Measurements from ENCODE around the gene IL7R. TPM values are rescaled to one million over a fixed set of nuclear protein-coding genes. Genes with fewer than 3 reads are reported as not detected.

Gene IL7R
- total RNA-seq (53.7 TPM), polyA plus RNA-seq (ENCODE audit: insufficient read depth, low read depth, low replicate concordance) (0.34 TPM)
- long read RNA-seq, donor 1 = 0 reads
- long read RNA-seq, donor 2 = 0 reads
- long read RNA-seq, donor 3 = 0 reads
- long read RNA-seq, donor 4 = 0 reads
- long read RNA-seq, donor 5 = 0 reads
- long read RNA-seq, donor 6 = 0 reads
- long read RNA-seq, donor 7, partial matches to known transcripts = 0 of 12 reads
- long read RNA-seq, donor 7, other reads (novel, unspliced or antisense) = 12 of 12 reads
- long read RNA-seq, donor 8 = 0 reads
- long read RNA-seq, donor 9 = 0 reads
- long read RNA-seq, donor 10 = 0 reads

- intact Hi-C loops (cut with DNase I) = no loop called here
- Histone ChIP-seq H3K27ac (ENCODE audit: low read depth in 2 of 2, low read length in 2 of 2) (no peak within 1 kb of the TSS), H3K4me1 (ENCODE audit: control insufficient read depth in 2 of 3, insufficient read depth in 2 of 3, low read depth in 1 of 3, low read length in 3 of 3) (peaks cover 0 to 2% (median 0%) of the 10 kb centered on the region in 3 donors), H3K4me3 (ENCODE audit: low read length in 3 of 3) (no peak within 1 kb of the TSS), H3K27me3 (ENCODE audit: control insufficient read depth, insufficient read depth, low read length) (no peaks in the 10 kb centered on the region), H3K9ac (ENCODE audit: low read length in 3 of 3) (no peak within 1 kb of the TSS), H3K36me3 (ENCODE audit: control insufficient read depth in 2 of 3, insufficient read depth in 3 of 3, low read length in 3 of 3) (no peaks in the 10 kb centered on the region), H3K9me3 (ENCODE audit: control insufficient read depth in 2 of 3, insufficient read depth in 1 of 3, low read length in 3 of 3) (no peaks in the 10 kb centered on the region)
- TF ChIP-seq, protein P1, sequence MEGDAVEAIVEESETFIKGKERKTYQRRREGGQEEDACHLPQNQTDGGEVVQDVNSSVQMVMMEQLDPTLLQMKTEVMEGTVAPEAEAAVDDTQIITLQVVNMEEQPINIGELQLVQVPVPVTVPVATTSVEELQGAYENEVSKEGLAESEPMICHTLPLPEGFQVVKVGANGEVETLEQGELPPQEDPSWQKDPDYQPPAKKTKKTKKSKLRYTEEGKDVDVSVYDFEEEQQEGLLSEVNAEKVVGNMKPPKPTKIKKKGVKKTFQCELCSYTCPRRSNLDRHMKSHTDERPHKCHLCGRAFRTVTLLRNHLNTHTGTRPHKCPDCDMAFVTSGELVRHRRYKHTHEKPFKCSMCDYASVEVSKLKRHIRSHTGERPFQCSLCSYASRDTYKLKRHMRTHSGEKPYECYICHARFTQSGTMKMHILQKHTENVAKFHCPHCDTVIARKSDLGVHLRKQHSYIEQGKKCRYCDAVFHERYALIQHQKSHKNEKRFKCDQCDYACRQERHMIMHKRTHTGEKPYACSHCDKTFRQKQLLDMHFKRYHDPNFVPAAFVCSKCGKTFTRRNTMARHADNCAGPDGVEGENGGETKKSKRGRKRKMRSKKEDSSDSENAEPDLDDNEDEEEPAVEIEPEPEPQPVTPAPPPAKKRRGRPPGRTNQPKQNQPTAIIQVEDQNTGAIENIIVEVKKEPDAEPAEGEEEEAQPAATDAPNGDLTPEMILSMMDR (IDR thresholded peaks at IDR 0.05; ENCODE audit: borderline replicate concordance, extremely low read depth, insufficient read depth) = no peak
- no peak for FAIRE-seq
- no peak for DNase-seq
These were observed at the start of gene IL7R for GRCh38 chr5:35856765-35857351. Gene IL7R (plus strand): TSS chr5:35856891. CDS start chr5:35856978, 87 bp downstream.

DNA sequence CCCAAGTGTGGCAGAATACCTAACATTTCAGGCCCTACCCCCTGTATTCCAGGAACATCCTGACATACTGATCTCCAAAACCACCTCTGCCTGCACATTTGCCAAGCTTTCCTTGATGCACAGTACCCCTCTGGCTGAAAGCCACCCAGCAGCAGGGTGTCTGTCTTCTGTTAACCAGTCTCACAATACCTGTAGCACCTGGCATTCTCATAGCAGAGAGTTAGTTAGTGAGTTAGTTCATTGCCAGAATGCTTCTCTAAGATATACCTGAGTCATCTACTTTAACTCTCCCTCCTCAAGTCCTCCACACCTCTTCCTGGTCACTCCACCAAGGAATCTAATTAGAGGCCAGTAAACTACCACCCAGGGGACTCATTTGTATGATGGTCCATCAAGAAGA is 46.1 kb upstream of the IL7R start:
- H3K27me3 ChIP-seq (ENCODE audit: control insufficient read depth, insufficient read depth, low read length) = no peaks in the 10 kb centered on the region
- no peak overlapping the region for H3K27ac ChIP-seq (ENCODE audit: low read depth in 2 of 2, low read length in 2 of 2)
- TF ChIP-seq, protein P1 (IDR thresholded peaks at IDR 0.05; ENCODE audit: borderline replicate concordance, extremely low read depth, insufficient read depth) = no peak
- no peaks in the 10 kb centered on the region for H3K4me1 ChIP-seq (ENCODE audit: control insufficient read depth in 2 of 3, insufficient read depth in 2 of 3, low read depth in 1 of 3, low read length in 3 of 3)
- H3K9me3 ChIP-seq (ENCODE audit: control insufficient read depth in 2 of 3, insufficient read depth in 1 of 3, low read length in 3 of 3) = no peaks in the 10 kb centered on the region
- H3K4me3 ChIP-seq (ENCODE audit: low read length in 3 of 3) = no peak overlapping the region
- intact Hi-C loops (cut with DNase I) = no loop called here
- DNase-seq (no peak), FAIRE-seq (no peak)
- no peak overlapping the region for H3K9ac ChIP-seq (ENCODE audit: low read length in 3 of 3)
- no peaks in the 10 kb centered on the region for H3K36me3 ChIP-seq (ENCODE audit: control insufficient read depth in 2 of 3, insufficient read depth in 3 of 3, low read length in 3 of 3)

GRCh38 chr5:35811108-35811741 is 45.5 kb upstream of the IL7R start:
- DNase-seq (no peak), FAIRE-seq (no peak)
- H3K9me3 ChIP-seq (ENCODE audit: control insufficient read depth in 2 of 3, insufficient read depth in 1 of 3, low read length in 3 of 3) = no peaks in the 10 kb centered on the region
- TF ChIP-seq, protein P1 (IDR thresholded peaks at IDR 0.05; ENCODE audit: borderline replicate concordance, extremely low read depth, insufficient read depth) = no peak
- no peaks in the 10 kb centered on the region for H3K27me3 ChIP-seq (ENCODE audit: control insufficient read depth, insufficient read depth, low read length)
- H3K27ac ChIP-seq (ENCODE audit: low read depth in 2 of 2, low read length in 2 of 2) = no peak overlapping the region
- intact Hi-C loops (cut with DNase I) = no loop called here
- H3K36me3 ChIP-seq (ENCODE audit: control insufficient read depth in 2 of 3, insufficient read depth in 3 of 3, low read length in 3 of 3) = no peaks in the 10 kb centered on the region
- H3K9ac ChIP-seq (ENCODE audit: low read length in 3 of 3) = no peak overlapping the region
- H3K4me3 ChIP-seq (ENCODE audit: low read length in 3 of 3) = no peak overlapping the region
- no peaks in the 10 kb centered on the region for H3K4me1 ChIP-seq (ENCODE audit: control insufficient read depth in 2 of 3, insufficient read depth in 2 of 3, low read depth in 1 of 3, low read length in 3 of 3)

Measured in kidney (tissue), 22 donors.